IPS-18c (cell line): ENCODE data around the gene PSMC1.

ENCODE experiments used
- H3K4me3 ChIP-seq: 2 replicates; pipeline ENCODE4 v1.7.0; 2013; ENCODE audit warnings: low read depth, mild to moderate bottlenecking, low read length, moderate library complexity; ENCODE audit not compliant: insufficient read depth
- H3K9me3 ChIP-seq: one replicate; pipeline ENCODE4 v1.6.1; 2013; ENCODE audit warnings: mild to moderate bottlenecking, low read length, moderate library complexity; ENCODE audit not compliant: control insufficient read depth, insufficient read depth

Gene PSMC1

DNA sequence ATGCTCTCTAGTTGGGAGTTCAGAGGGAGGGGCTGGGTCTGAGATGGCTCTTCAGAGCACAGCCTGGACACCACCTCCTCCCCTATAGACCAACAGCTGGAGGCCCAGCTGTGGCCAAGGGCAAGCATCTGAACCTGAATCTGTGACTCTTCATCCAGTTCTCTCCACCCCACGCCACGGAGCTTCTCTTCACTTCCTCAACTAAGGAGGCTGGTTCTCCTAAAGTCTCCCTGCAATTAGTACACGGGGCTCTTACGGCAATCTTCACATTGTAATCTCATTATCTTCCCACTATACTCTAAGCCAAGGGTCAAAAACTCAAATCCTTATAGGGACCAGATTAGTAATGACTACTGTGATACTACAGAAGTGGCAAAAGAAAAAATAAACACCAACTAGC lies 65.5 kb downstream of the PSMC1 start:
- H3K9me3 ChIP-seq, result no peaks in the 10 kb centered on the region
- H3K4me3 ChIP-seq, result no peak overlapping the region
